Measurements from ENCODE around the gene SDHB. TPM values are rescaled to one million over a fixed set of nuclear protein-coding genes. Genes with fewer than 3 reads are reported as not detected.

Gene SDHB
- total and polyA plus RNA-seq, 10 of the 15 experiments (the other 5 are each of a cell fraction or from before 2014, with no cell fraction given), result 101 to 319 (median 188) TPM

- ChIA-PET CTCF (no interaction called here), RAD21 (ENCODE audit: unreplicated experiment) (no interaction called here), POLR2A (no interaction called here), SMC1A (ENCODE audit: uncharacterized antibody, unreplicated experiment) (no interaction called here)
- intact Hi-C loops (cut with micrococcal nuclease; ENCODE audit: unreplicated experiment) (no loop called here), in situ Hi-C loops (cut with MboI) (no loop called here)
- no peak overlapping the region for H2AFZ ChIP-seq (ENCODE audit: control insufficient read depth, low read depth, low read length)
- no peak overlapping the region for H3K4me3 ChIP-seq
- H3K9ac ChIP-seq (ENCODE audit: control insufficient read depth, insufficient read depth, low read length), result no peak overlapping the region
- ATAC-seq (no peak), FAIRE-seq (no peak), DNase-seq (ENCODE audit: low read depth, low spot score) (no peak)
- TF ChIP-seq ATF3 (IDR thresholded peaks at IDR 0.05; ENCODE audit: borderline replicate concordance, extremely low read depth, low read depth, low read length) (no peak), CHD1 (IDR thresholded peaks at IDR 0.05; ENCODE audit: low read depth, low read length) (no peak), NR2F1 (conservative IDR thresholded peaks at IDR 0.05) (no peak), JUNB (IDR thresholded peaks at IDR 0.05) (no peak), NFIC (IDR thresholded peaks at IDR 0.05; ENCODE audit: low read depth, low read length) (no peak), TBL1XR1 (IDR thresholded peaks at IDR 0.05; ENCODE audit: low read depth, low read length) (no peak)
- H3K4me1 ChIP-seq (ENCODE audit: control insufficient read depth, insufficient read depth, low read length), result no peaks in the 10 kb centered on the region
- BruUV-seq (replicated peaks), result no TSS peak
- H4K20me1 ChIP-seq (ENCODE audit: control insufficient read depth, insufficient read depth), result no peaks in the 10 kb centered on the region
- H3K27me3 ChIP-seq (replicated peaks in 1 of 2; ENCODE audit: control insufficient read depth in 2 of 2, insufficient read depth in 2 of 2, low read length in 1 of 2), result peaks cover 7 to 13% of the 10 kb centered on the region in 2 experiments; a peak in 3 of 4 replicates
- H3K27ac ChIP-seq (ENCODE audit: control insufficient read depth, insufficient read depth), result no peak overlapping the region
- H3K36me3 ChIP-seq (ENCODE audit: control insufficient read depth in 2 of 2, insufficient read depth in 2 of 2, low read length in 1 of 2), result no peaks in the 10 kb centered on the region
- H3K4me2 ChIP-seq (ENCODE audit: control insufficient read depth, insufficient read depth), result no peak overlapping the region
- H3K9me3 ChIP-seq (replicated peaks; ENCODE audit: control insufficient read depth, insufficient read depth, low read length), result no peaks in the 10 kb centered on the region
- H3K79me2 ChIP-seq (ENCODE audit: control insufficient read depth, insufficient read depth, low read length), result no peaks in the 10 kb centered on the region
- 74% methylated on average over 5 of the region's 5 CpGs for WGBS (ENCODE audit: insufficient coverage, insufficient replicate concordance, low lambda C conversion rate, missing lambda C conversion rate)
Measured at GRCh38 chr1:16977377-16977776, 76.5 kb downstream of the SDHB start.

- CTCF ChIA-PET, result no interaction called here
- intact Hi-C loops (cut with micrococcal nuclease; ENCODE audit: unreplicated experiment), result no loop called here
- POLR2A ChIA-PET, result no interaction called here
- Histone ChIP-seq H3K36me3 (ENCODE audit: control insufficient read depth in 2 of 2, insufficient read depth in 2 of 2, low read length in 1 of 2) (no peaks in the 10 kb centered on the region), H3K4me3 (no peak overlapping the region), H3K9me3 (replicated peaks; ENCODE audit: control insufficient read depth, insufficient read depth, low read length) (no peaks in the 10 kb centered on the region), H3K79me2 (ENCODE audit: control insufficient read depth, insufficient read depth, low read length) (no peaks in the 10 kb centered on the region), H3K27ac (ENCODE audit: control insufficient read depth, insufficient read depth) (no peak overlapping the region), H3K9ac (ENCODE audit: control insufficient read depth, insufficient read depth, low read length) (no peak overlapping the region), H4K20me1 (ENCODE audit: control insufficient read depth, insufficient read depth) (no peaks in the 10 kb centered on the region), H3K4me1 (ENCODE audit: control insufficient read depth, insufficient read depth, low read length) (no peaks in the 10 kb centered on the region), H3K27me3 (replicated peaks in 1 of 2; ENCODE audit: control insufficient read depth in 2 of 2, insufficient read depth in 2 of 2, low read length in 1 of 2) (peaks cover 7 to 13% of the 10 kb centered on the region in 2 experiments; a peak in 3 of 4 replicates), H3K4me2 (ENCODE audit: control insufficient read depth, insufficient read depth) (no peak overlapping the region), H2AFZ (ENCODE audit: control insufficient read depth, low read depth, low read length) (no peak overlapping the region)
- ATAC-seq (no peak), DNase-seq (ENCODE audit: low read depth, low spot score) (no peak), FAIRE-seq (no peak)
- RAD21 ChIA-PET (ENCODE audit: unreplicated experiment), result no interaction called here
- 40% methylated on average over 16 of the region's 16 CpGs for WGBS (ENCODE audit: insufficient coverage, insufficient replicate concordance, low lambda C conversion rate, missing lambda C conversion rate)
- BruUV-seq (replicated peaks), result no TSS peak
- in situ Hi-C loops (cut with MboI), result no loop called here
- SMC1A ChIA-PET (ENCODE audit: uncharacterized antibody, unreplicated experiment), result no interaction called here
- TF ChIP-seq ZNF687 (IDR thresholded peaks at IDR 0.05) (no peak), SMAD5 (IDR thresholded peaks at IDR 0.05; ENCODE audit: low read depth) (no peak), BCL3 (IDR thresholded peaks at IDR 0.05; ENCODE audit: borderline replicate concordance, insufficient read depth, low read depth, low read length, poor library complexity, severe bottlenecking) (no peak), PKNOX1 (IDR thresholded peaks at IDR 0.05) (no peak), SMAD1 (IDR thresholded peaks at IDR 0.05; ENCODE audit: low read depth, partially characterized antibody) (no peak), IRF4 (IDR thresholded peaks at IDR 0.05; ENCODE audit: low read depth, low read length) (no peak), TCF12 (IDR thresholded peaks at IDR 0.05; ENCODE audit: low read depth, low read length) (no peak)
Measured at GRCh38 chr1:16976966-16977365, 76.9 kb downstream of the SDHB start.

All from GM12878 (cell line).